ENCODE measurements around the gene CNR2. TPM values are rescaled to one million over a fixed set of nuclear protein-coding genes. Genes with fewer than 3 reads are reported as not detected.

CNR2 gene
- total RNA-seq, 1 donor from 2014 or later, result not detected

DNA sequence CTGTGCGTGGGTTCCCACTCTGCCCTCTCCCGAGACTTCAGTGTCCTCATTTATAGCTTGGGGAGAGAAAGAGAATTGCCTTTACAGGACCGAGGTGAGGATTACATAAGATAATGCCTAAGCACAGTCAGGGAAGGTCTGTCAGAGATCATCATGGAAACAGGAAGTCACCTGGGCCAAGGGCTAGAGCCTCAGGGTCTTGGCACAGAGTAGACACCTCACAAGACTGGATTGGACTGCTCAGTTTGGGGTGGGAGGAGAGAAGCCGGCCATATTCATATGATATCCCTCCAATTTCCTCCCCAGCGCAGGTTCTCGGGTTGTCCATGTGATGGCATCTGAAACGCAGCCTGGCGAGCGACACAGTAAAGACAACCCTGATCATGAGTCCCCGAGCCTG is 3.8 kb downstream of the CNR2 start:
- H3K9ac ChIP-seq (ENCODE audit: low read length), result no peak overlapping the region
- H3K27me3 ChIP-seq (ENCODE audit: insufficient read depth, low read length), result peaks cover 10% of the 10 kb centered on the region
- Mint-ChIP-seq H3K27me3 (ENCODE audit: low read depth, unreplicated experiment) (peaks cover 30% of the 10 kb centered on the region), H3K4me3 (ENCODE audit: unreplicated experiment) (no peak overlapping the region), H3K27ac (ENCODE audit: unreplicated experiment) (peak overlapping the region; percentile 69), H3K9me3 (ENCODE audit: unreplicated experiment) (no peaks in the 10 kb centered on the region), H3K4me1 (ENCODE audit: low read depth, unreplicated experiment) (no peaks in the 10 kb centered on the region), H3K36me3 (ENCODE audit: low read depth, unreplicated experiment) (no peaks in the 10 kb centered on the region)
- no peaks in the 10 kb centered on the region for H3K4me1 ChIP-seq (ENCODE audit: insufficient read depth, low read length)
- H4K20me1 ChIP-seq (ENCODE audit: insufficient read depth, low read length), result no peaks in the 10 kb centered on the region
- H3K4me2 ChIP-seq (ENCODE audit: low read length), result no peak overlapping the region
- peaks cover 9% of the 10 kb centered on the region for H3K9me3 ChIP-seq (ENCODE audit: insufficient read depth, low read depth, low read length)
- no peak overlapping the region for H3K4me3 ChIP-seq (ENCODE audit: insufficient read depth, low read depth, low read length)
- DNase-seq (ENCODE audit: low read depth) (no peak), FAIRE-seq (no peak)
- no peaks in the 10 kb centered on the region for H3K79me2 ChIP-seq (ENCODE audit: insufficient read depth, low read length)
- H2AFZ ChIP-seq (ENCODE audit: low read depth, low read length), result no peak overlapping the region
- no peaks in the 10 kb centered on the region for H3K36me3 ChIP-seq (ENCODE audit: insufficient read depth, low read length)
- no peak overlapping the region for H3K27ac ChIP-seq (ENCODE audit: low read depth, low read length)
- TF ChIP-seq, protein P1, sequence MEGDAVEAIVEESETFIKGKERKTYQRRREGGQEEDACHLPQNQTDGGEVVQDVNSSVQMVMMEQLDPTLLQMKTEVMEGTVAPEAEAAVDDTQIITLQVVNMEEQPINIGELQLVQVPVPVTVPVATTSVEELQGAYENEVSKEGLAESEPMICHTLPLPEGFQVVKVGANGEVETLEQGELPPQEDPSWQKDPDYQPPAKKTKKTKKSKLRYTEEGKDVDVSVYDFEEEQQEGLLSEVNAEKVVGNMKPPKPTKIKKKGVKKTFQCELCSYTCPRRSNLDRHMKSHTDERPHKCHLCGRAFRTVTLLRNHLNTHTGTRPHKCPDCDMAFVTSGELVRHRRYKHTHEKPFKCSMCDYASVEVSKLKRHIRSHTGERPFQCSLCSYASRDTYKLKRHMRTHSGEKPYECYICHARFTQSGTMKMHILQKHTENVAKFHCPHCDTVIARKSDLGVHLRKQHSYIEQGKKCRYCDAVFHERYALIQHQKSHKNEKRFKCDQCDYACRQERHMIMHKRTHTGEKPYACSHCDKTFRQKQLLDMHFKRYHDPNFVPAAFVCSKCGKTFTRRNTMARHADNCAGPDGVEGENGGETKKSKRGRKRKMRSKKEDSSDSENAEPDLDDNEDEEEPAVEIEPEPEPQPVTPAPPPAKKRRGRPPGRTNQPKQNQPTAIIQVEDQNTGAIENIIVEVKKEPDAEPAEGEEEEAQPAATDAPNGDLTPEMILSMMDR (IDR thresholded peaks at IDR 0.05; ENCODE audit: insufficient read depth, low read depth, low read length), result no peak
- no peak for TF ChIP-seq EZH2 (IDR thresholded peaks at IDR 0.05; ENCODE audit: insufficient read depth, low read length)

DNA sequence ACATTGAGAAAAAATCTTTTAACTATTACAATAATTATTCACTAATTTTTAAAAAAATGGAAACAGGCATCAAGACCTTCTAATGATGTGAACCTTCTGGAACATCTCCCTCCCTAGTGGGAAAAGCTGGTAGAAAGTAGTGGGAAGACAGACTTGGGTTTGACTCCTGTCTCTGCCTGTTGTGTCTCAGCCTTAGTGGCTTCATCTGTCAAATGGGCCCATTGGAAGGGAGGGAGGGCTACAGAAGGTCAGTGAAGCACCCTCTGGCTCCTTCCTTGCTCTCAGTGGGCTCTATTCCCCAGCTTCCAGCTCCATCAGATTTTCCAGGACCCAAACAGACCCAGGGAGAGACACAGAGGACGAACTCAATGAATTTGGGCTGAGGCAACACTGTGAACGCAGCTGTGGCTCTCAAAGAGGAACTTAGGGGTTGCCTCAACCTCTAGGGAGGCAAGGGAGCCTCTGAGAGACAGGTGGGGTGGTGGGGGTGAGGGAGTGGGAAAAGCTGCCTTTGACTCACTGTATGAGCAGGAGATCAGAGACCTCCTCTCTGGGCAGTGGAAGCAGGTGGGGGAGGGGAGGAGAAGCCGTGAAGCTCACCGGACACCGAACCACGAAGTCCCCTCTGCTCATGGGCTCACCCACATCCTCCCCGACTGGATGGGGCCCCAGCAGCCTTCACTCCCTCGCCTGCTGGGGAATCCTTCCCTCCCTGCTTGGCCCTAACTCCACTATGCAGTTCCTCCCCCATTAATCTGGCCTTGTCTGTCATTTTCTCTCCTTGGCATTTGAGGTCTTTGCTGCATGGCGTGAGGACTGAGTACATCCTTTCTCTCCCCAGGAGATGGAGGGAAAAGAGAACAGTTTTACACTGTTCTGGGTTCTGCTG is 4.5 kb downstream of the CNR2 start:
- Histone ChIP-seq H3K79me2 (ENCODE audit: insufficient read depth, low read length) (no peaks in the 10 kb centered on the region), H3K4me1 (ENCODE audit: insufficient read depth, low read length) (no peaks in the 10 kb centered on the region), H3K4me3 (ENCODE audit: insufficient read depth, low read depth, low read length) (no peak overlapping the region), H4K20me1 (ENCODE audit: insufficient read depth, low read length) (no peaks in the 10 kb centered on the region), H2AFZ (ENCODE audit: low read depth, low read length) (no peak overlapping the region), H3K27ac (ENCODE audit: low read depth, low read length) (no peak overlapping the region), H3K36me3 (ENCODE audit: insufficient read depth, low read length) (no peaks in the 10 kb centered on the region), H3K27me3 (ENCODE audit: insufficient read depth, low read length) (peaks cover 17% of the 10 kb centered on the region), H3K9ac (ENCODE audit: low read length) (no peak overlapping the region), H3K9me3 (ENCODE audit: insufficient read depth, low read depth, low read length) (peaks cover 9% of the 10 kb centered on the region), H3K4me2 (ENCODE audit: low read length) (no peak overlapping the region)
- Mint-ChIP-seq H3K27ac (ENCODE audit: unreplicated experiment) (peak overlapping the region; percentile 69), H3K27me3 (ENCODE audit: low read depth, unreplicated experiment) (peaks cover 36% of the 10 kb centered on the region), H3K4me3 (ENCODE audit: unreplicated experiment) (no peak overlapping the region), H3K4me1 (ENCODE audit: low read depth, unreplicated experiment) (no peaks in the 10 kb centered on the region), H3K36me3 (ENCODE audit: low read depth, unreplicated experiment) (peaks cover under 1% of the 10 kb centered on the region), H3K9me3 (ENCODE audit: unreplicated experiment) (no peaks in the 10 kb centered on the region)
- FAIRE-seq (no peak), DNase-seq (ENCODE audit: low read depth) (no peak)
- TF ChIP-seq, protein P1 (IDR thresholded peaks at IDR 0.05; ENCODE audit: insufficient read depth, low read depth, low read length), result no peak
- no peak for TF ChIP-seq EZH2 (IDR thresholded peaks at IDR 0.05; ENCODE audit: insufficient read depth, low read length)

DNA sequence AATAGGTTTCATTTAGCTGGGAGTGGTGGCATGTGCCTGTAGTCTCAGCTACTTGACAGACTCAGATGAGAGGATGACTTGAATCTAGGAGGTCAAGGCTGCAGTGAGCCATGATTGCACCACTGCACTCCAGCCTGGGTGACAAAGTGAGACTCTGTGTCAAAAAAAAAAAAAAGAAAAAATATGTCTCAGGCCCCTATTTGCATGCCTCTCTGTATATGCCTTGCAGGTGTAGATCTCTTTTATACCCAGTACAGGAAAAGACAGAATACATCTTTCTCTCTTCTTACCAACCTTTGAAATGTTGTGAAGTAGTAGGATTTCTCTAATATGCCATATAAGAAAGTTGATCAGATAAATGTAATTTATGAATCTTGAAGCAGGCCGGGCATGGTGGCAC is 6.4 kb downstream of the CNR2 start:
- H3K9ac ChIP-seq (ENCODE audit: low read length), result no peak overlapping the region
- H3K27ac ChIP-seq (ENCODE audit: low read depth, low read length), result no peak overlapping the region
- H3K27me3 ChIP-seq (ENCODE audit: insufficient read depth, low read length), result peaks cover 28% of the 10 kb centered on the region
- no peaks in the 10 kb centered on the region for H3K36me3 ChIP-seq (ENCODE audit: insufficient read depth, low read length)
- H3K79me2 ChIP-seq (ENCODE audit: insufficient read depth, low read length), result no peaks in the 10 kb centered on the region
- H3K4me1 ChIP-seq (ENCODE audit: insufficient read depth, low read length), result no peaks in the 10 kb centered on the region
- H3K4me2 ChIP-seq (ENCODE audit: low read length), result no peak overlapping the region
- Mint-ChIP-seq H3K27me3 (ENCODE audit: low read depth, unreplicated experiment) (peaks cover 45% of the 10 kb centered on the region), H3K27ac (ENCODE audit: unreplicated experiment) (no peak overlapping the region), H3K4me3 (ENCODE audit: unreplicated experiment) (no peak overlapping the region), H3K36me3 (ENCODE audit: low read depth, unreplicated experiment) (peaks cover 3% of the 10 kb centered on the region), H3K9me3 (ENCODE audit: unreplicated experiment) (no peaks in the 10 kb centered on the region), H3K4me1 (ENCODE audit: low read depth, unreplicated experiment) (no peaks in the 10 kb centered on the region)
- DNase-seq (ENCODE audit: low read depth), result no peak
- FAIRE-seq, result no peak
- H2AFZ ChIP-seq (ENCODE audit: low read depth, low read length), result no peak overlapping the region
- no peak overlapping the region for H3K4me3 ChIP-seq (ENCODE audit: insufficient read depth, low read depth, low read length)
- no peaks in the 10 kb centered on the region for H4K20me1 ChIP-seq (ENCODE audit: insufficient read depth, low read length)
- TF ChIP-seq, protein P1 (IDR thresholded peaks at IDR 0.05; ENCODE audit: insufficient read depth, low read depth, low read length), result no peak
- TF ChIP-seq EZH2 (IDR thresholded peaks at IDR 0.05; ENCODE audit: insufficient read depth, low read length), result no peak
- H3K9me3 ChIP-seq (ENCODE audit: insufficient read depth, low read depth, low read length), result peaks cover 9% of the 10 kb centered on the region

All from astrocyte (in vitro differentiated cells and primary cell).